GM19240 (cell line): ENCODE measurements around the gene SH3GLB2.
"Not testable (repeated sequence)": the region's sequence is repeated elsewhere in the genome, so short reads cannot be mapped to it uniquely, and the experiment has no call there.

Experiments used
- DNase-seq: peaks from one replicate; pipeline ENCODE4 v3.0.0; 2011; ENCODE audit warnings: low spot score; ENCODE audit not compliant: insufficient read length

SH3GLB2 gene

DNA sequence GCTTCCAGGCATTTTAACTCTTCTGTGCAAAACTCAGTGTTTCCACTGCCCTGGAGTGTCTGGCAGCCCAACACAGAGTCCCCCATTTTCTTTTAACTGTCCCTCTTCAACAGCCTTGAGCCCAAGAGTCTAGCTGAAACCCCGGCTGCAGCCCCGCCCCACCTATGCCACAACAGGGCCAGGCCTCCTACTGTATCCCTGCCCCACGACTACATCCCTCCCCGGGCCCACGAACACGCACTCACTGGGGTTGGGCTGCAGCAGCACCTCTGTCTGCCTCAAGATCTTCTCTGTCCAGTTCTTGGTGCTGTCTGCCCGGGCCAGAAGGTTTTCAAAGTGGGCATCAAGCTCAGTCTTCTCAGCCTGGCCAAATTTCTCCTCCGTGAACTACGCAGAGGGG, 6.1 kb downstream of the SH3GLB2 start:
- no peak for DNase-seq

DNA sequence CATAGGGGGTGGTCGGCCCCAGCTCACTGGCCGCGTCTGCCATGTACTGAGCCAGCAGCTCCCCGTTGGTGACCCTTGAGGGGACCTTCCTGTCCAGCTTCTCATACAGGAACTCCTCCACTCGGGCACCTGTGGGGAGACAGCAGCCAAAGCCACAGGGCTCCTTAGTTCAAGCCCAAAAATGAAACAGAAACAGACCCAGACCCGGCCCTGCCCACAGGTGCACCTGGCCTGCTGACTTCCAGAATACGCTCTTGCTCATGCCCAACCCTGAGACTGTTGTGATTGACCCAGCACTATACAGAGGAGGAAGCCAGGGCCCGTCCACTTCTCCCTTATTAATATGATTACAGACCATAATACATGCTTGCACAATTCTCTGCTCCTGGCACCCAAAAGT, 7.0 kb downstream of the SH3GLB2 start:
- peak; percentile 64 for DNase-seq

DNA sequence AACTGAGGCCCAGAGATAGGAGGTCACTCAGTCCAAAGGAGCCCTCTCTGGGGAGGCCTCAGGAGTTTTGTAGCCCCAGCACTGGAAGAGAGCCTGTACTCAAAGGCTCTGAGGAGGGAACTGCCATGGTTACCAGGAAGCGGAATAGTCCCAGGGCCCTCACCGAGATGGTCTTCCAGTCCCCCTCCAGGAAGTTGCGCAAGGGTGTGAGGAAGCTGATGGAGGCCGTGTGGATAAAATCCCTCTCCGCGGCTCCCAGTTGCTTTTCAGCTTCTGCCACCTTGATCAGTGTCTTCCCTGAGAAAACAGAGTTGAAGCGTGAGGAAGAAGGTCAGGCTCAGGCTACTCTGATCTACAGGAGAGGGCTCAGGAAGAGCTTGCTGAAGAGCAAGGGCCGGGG, 13.5 kb downstream of the SH3GLB2 start:
- no peak for DNase-seq

DNA sequence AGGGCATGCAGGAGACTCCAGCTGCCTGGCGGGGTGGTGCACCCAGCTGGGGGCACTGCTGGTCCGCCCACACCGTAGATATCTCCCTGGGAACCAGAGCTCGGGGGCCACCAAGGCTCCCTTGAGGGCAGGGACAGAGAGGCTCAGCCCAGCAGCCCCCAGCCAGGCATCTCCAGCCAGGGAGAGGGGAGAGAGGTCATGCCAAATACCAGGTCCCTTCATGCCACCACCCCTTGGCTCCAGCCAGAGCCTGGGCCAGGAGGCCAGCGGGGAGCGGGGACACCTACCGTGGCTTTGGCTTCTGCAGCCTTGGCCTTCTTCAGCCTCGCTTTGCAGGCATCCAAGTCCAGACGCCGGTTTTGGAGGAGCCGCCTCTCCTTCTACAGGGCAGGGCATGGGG, 14.0 kb downstream of the SH3GLB2 start:
- no peak for DNase-seq

DNA sequence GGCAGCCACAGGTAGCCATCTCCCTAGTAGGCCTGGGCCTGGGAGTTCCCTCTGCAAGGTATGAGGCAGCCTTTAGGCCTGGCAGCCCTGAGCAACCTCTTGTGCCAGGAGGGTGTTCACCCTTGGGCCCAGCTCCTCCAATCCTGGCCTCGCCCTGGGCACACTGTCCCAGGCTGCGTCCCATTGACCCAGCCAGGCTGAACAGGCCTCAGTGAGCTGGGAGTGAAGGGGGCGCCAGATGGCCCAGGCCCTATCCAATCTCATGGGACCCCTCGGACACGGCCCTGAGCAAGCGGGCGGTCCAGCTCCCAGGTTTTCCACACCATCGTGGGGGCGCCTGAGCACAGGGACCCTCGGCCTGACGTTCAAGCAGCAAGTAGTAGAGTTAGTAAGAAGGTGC, 14.5 kb downstream of the SH3GLB2 start:
- no peak for DNase-seq

DNA sequence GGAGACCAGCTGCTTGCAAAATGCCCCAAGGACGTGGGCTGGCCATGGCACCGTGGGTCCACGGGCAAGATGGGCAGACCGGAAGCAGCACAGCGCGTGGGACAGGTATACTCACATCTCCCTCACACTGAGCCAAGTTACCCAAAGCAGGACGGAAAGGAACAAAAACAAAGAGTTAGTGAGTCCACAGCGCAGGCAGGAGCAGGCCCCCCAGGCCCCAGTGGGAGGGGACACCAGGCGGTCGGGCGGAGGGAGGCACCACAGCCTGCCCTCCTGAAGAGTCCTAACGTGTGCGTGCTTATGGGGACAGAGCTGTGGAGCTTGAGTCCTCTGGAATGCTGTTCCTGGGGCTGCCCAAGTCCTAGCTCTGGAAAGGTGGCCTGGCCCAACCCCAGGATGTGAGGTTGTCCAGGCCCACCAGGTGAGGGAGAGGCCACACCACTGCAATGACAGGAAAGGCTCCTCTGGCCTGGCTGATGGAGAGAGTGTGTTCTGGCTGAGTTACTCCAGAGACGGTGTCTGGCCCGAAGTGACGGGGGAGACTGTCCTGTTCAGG, 15.2 kb downstream of the SH3GLB2 start:
- no peak for DNase-seq

DNA sequence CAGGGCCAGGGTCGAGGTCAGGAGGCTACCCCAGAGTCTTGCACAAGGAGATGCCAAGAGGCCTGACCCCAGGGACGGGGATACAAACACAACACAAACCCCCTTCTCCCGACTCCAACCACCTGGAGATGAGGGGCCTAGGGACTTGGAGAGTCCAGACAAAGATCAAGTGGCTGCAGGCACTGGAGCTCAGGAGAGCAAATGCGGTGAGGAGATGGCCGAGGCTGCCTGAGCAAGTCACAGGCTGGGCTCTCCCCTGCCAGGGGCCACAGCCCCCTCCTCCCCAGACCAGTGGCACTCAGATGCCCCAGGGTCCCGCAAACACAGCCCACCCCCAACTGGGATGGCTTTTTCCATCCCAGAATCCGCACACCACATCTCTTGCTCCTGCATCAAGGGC, 15.8 kb downstream of the SH3GLB2 start:
- no peak for DNase-seq

DNA sequence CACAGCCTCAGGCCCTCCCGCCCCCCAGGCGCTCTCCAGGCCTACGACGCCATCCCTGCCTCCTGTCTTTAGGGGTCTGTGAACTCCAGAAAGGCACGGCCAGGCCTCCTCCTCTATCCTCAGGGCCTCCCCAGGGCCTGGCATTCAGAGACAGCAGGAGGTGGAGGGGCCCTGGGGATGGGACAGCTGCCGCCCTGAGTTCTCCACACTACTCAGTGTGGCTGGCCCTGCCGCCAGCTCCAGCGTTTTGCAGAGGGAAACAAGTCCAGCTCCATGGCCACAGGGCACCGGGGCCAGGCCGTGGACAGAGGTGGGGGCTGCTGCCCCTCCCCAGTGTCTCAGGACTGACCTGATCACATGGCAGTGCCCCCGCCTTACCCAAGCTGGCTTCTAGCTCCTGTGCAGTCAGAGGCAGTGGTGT, 16.4 kb downstream of the SH3GLB2 start:
- no peak for DNase-seq

DNA sequence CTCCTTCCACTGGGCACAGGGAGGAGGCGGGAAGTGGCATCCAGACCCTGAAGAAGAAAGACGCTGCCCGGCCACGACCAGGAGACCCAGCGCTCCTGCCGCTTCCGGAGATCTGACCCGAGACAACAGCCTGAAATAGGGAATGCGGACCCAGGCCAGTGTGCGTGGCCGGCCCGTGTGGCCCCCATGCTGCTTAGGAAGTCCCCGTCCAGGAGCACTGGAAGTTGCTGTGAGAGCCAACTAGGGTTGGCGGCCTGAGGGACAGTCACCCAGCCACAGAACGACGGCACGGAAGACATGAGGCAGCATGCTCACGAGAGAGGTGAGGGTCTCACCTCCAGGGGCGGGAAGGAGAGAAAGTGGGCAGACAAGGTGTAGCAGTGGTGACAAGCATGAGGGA, 17.0 kb downstream of the SH3GLB2 start:
- no peak for DNase-seq

DNA sequence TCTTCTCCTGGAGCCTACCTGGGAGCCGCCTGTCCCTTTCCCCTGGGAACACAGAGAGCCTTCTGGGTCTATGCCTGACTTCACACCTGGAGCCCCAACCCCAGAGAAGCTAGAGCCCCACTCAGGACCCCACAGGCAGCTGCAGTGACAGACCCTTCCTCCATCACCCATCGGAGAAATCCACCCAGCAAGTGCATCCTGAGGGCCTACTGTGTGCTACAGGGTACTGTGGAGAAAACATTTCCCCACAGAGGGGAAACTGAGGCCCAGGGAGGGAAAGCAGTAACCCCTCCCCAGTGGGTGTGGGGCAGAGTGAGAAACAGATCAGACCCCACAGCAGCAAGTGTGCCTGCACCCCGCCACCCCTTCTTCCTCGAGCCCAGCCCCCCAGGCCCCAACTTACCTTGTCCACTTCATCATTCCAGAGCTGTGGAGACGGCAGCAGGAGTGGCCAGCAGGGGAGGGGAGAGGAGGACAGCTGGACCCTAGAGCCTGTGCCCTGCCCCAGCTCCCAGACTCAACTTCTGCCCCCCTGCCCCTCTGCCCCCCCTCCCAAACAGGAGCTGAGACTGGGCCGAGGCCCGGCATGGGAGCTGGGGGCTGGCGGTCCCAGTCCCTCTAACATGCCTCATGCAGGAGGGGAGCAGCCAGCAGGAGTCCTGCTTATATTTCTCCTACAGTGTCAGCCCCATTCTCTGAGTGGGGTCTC, 17.7 kb downstream of the SH3GLB2 start:
- DNase-seq: no peak

DNA sequence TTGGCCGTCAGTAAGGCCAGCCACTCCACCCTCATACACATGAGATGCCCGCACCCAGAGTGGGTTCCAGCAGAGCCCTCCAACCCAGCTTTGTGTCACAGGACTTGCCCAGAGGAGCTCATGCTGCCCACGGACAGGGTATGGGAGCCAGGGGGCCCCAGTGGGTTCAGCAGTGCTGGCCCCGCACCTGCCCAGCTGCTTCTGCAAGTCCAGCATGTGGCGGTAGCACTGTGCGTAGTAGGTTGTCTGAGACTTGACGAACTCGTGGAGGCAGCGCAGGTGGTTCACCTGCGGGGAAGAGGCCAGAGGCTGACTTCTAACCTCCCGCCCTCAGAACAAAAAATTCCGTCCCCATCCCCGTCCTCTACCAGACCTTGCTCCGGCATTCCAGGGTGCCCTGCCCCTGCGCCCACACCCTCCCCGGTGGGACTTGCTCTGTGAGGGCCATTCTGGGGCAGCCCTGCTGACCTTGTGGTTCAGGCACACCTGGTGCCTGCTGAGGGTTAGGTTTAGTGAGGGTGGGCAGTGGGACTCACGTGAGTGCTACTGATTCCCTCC, 18.5 kb downstream of the SH3GLB2 start:
- no peak for DNase-seq

DNA sequence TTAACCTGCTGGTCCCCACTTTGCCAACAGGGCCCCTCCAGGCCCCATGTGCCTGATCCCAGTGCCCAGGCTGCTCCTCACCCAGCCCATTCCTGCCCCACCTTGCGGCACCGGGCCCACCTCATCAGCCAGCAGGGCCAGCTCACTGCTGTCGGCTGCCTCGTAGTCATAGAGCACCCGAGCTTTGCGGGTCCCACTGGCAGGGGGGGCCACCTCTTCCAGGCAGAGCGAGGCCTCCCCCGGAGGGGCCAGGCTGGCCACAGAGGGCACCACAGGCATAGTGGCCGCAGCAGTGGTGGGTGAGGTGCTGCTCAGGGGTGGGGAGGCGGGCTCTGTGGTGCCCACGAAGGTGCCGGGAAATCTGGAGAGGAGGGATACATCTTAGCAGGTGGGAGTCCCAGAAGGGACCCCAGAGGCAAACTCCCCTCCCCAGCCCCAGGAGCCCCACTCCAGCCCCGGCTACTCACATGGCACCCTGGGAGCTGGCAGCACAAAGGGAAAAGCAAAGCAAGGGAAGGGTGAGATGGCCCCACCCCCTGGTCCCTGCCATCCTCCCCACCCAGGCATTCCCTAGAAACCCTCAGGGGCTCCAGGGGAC, 19.0 kb downstream of the SH3GLB2 start:
- no peak for DNase-seq

DNA sequence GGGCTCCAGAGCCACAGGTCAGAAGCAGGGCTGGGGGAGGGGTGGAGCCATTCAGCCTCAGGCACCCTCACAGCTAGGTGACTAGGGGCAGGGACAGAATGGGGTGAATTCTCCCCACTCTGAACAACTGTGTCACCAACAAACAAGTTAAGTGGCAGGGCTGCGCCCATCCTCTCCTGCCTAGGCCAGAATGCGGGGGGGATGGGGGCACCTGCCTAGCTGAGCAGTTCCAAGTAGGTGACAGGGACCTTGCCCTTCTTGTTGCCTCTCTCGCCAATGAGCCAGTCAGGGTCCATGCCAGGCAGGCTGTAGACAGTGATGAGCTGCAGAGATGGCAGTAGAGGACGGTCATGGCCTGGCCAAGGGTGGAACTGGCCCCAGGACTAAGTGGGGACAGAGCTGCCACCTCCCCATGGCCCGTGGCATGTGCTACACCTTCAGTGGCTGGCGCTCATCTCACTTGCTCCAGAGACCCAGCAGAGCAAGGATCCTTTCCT, 19.6 kb downstream of the SH3GLB2 start:
- DNase-seq: no peak

DNA sequence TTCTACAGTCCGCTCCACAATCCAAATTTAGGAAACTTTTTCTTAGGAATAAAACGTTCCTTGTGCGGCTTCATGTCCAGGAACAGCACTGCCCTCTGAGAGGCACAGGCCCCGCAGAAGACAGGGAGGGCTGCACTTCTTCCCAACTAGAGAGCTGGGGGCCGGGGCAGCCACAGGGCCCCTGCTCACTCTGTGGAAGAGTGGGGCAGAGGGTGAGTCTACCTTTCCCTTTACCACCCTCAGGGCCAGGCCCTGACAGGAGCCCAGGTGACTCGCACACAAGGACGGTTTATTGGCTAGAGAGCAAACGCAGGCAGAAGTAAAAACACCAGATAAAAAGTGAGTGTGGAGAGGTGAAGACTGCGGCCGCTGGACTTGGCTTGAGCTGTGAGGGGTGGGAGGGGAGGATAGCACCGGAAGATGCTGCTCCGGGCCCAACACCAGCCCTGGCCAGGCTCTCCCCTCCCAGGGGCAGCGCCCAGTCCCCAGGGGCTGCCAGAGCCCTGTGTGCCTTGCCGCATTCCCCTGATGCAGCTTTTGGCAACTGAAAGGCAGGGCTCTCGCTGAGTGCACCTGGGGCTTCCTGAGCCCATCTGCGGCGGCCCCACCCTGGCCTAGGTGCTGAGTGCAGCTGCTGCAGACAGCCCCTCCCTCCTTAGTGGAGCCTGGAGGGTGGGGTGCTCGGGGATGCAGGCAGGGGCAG, 20.2 kb downstream of the SH3GLB2 start:
- no peak for DNase-seq

DNA sequence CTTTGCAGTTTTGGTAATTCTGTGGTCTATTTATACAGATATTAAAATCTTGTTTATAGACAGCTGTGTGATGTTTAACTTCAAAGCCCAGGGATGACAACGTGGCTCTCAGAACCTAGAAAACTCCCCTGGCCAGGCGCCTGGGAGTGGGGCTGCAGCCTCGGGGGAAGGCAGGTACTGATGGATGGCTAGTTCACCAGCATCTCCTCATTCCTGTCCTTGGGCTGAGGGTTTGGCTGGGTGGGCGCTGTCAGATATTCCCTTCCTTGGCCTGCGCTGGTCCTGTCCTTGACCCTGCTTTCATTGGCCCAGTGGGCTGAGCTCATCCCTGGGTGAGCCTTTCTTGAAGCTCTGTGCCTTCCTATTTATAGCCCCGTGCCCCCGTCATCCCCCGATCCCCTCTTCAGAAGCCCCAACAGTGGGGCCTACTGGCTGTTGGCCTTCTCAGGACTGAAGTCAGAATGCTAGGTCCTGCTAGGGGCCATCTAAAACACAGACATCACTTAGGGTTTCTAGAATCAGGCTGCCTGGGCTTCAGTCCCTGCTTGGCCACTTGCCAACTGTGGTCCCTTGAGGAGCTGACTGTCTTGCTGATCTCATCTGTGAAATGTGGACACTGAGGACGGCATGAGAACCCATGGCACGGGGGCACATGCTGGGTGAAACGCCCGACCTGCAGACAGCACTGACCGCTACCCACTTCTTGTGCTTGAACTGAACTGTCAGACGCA, 20.9 kb downstream of the SH3GLB2 start:
- DNase-seq: no peak

DNA sequence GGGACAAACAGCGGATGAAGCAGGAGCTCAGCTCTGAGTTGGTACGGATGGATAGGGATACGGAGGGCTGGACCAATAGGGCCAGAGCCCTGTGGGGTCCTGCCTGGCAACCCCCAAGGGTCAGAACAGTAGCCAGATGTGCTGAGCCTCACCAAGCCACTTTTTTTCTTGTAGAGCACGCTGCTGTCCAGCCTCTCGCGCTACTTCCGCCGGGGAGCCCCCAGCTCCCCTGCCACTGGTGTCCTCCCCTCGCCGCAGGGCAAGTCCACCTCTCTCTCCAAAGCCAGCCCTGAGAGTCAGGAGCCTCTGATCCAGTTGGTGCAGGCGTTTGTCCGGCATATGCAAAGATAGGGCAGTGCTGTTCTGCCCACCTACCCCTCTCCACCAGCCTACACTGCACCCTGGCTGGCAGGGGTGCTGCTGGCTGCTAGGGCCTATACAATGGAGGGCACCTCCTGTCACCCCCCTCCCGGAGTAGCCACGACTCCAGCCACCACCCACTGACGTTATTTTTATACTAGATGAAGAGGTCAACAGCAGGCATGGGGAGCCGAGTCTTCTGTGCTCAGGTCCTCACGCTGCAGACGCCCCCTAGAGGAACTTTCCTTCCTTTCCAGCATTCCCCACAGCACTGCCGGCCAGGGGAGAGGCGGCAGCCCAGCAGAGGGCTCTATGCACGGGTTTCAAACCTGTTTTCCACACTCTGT, 21.6 kb downstream of the SH3GLB2 start:
- peak; percentile 72 for DNase-seq

DNA sequence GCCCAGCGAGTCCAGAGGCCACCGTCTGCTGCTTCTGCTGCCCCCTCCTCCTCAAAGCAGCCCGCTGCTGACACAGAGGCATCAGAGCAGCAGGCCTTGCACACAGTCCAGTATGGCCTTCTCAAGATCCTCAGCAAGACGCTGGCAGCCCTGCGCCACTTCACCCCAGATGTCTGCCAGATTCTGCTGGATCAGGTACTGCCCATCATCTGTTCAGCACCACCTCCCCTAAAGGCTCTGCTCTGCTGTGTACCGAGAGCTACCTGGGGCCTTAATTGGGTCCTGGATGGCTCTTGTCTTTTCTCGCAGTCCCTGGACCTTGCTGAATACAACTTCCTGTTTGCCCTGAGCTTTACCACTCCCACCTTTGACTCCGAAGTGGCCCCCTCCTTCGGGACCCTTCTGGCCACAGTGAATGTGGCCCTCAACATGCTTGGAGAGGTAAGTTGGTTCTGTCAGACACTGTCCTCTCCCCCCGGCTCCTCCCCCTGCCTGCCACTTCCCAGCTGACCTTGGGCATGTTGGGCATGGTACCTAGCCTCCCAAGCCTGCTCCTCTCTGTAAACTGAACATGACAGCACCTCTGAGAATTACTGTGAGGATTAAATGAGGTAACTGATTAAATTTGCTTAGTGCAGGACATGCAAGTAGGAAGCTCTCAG, 22.7 kb downstream of the SH3GLB2 start:
- no peak for DNase-seq

DNA sequence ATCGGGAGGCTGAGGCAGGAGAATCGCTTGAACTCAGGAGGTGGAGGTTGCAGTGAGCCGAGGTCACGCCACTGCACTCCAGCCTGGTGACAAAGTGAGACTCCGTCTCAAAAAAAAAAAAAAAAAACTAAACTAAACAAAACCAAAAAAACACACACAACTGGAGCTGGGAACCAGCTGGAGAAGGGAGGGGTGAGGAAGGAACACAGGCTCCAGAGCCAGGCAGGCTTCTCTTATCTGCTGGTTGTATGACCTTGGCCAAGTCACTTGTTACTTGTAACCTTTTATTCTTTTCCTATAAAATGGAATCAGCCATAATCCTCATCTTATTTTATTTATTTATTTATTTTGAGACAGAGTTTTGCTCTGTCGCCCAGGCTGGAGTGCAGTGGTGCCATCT, 24.0 kb downstream of the SH3GLB2 start:
- DNase-seq: not testable (repeated sequence)

DNA sequence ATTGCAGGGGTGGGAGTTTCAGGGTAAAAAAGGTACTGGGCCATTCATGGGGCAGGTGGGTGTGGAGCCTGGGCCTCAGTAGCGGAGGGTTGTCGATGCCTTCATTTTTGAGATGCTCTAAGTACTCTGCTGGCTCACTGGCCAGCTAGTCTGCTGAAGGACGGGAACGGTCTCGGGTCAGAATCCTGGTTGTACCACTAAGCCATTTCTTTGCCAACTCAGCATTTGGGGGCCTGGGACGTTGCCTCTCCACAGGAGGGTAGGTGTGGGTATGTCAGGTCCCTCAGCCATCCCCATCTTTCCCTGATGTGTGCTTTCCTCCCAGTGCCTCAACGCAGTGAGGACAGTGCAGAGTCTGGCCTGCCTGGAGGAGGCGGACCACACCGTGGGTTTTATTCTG, 25.1 kb downstream of the SH3GLB2 start:
- no peak for DNase-seq
